Urinary bladder (tissue), 4 donors: ENCODE measurements around the gene ACR. TPM values are rescaled to one million over a fixed set of nuclear protein-coding genes. Genes with fewer than 3 reads are reported as not detected.

Source experiments
- DNase-seq: peaks from one replicate; pipeline ENCODE4 v3.0.0-alpha.2; 2015; ENCODE audit errors: extremely low spot score
- H3K27ac ChIP-seq: one replicate; pipeline ENCODE4 v1.5.1; 2013; ENCODE audit warnings: low read depth, mild to moderate bottlenecking, moderate library complexity
- H3K36me3 ChIP-seq: one replicate; pipeline ENCODE4 v1.6.1; 2013; ENCODE audit warnings: mild to moderate bottlenecking, moderate library complexity; ENCODE audit not compliant: insufficient read depth
- H3K4me1 ChIP-seq: one replicate; pipeline ENCODE4 v1.6.1; 2013; ENCODE audit warnings: mild to moderate bottlenecking, moderate library complexity; ENCODE audit not compliant: insufficient read depth
- H3K4me3 ChIP-seq: one replicate; pipeline ENCODE4 v1.5.1; 2013; ENCODE audit warnings: low read depth, low read length
- WGBS: extraction: QIAGEN DNeasy Blood & Tissue Kit; methylation state at CpG from one replicate; pipeline ENCODE4 v1.1.7; 2013; 5-methylcytosine and 5-hydroxymethylcytosine counted together
- polyA plus RNA-seq: library from polyadenylated mRNA; stranded (reverse); fragments of 200-250 nt; gene quantifications from one replicate; pipeline ENCODE4 v1.2.3, GENCODE V29; 2013
- total RNA-seq: library from RNA; depleted of rRNA; stranded (reverse); fragments of >200 nt; gene quantifications from one replicate; pipeline ENCODE4 v1.2.3, GENCODE V29; 2014
- donor health status: healthy with polysubstance abuse.
- donor health status: healthy.

Gene ACR
- total and polyA plus RNA-seq, 2 donors: 0.30 TPM; not detected in 1

- Histone ChIP-seq H3K27ac (no peak overlapping the region), H3K4me3 (no peak overlapping the region), H3K36me3 (no peaks in the 10 kb centered on the region), H3K4me1 (no peaks in the 10 kb centered on the region)
- 89% methylated on average over 23 of the region's 23 CpGs for WGBS
- no peak for DNase-seq
These were observed 10.1 kb upstream of the ACR start for GRCh38 chr22:50727678-50728522.

GRCh38 chr22:50728523-50728931 is 9.5 kb upstream of the ACR start:
- no peak overlapping the region for H3K4me3 ChIP-seq
- no peak overlapping the region for H3K27ac ChIP-seq
- H3K4me1 ChIP-seq: no peaks in the 10 kb centered on the region
- 89% methylated on average over 2 of the region's 2 CpGs for WGBS
- no peaks in the 10 kb centered on the region for H3K36me3 ChIP-seq
- DNase-seq: no peak

- Histone ChIP-seq H3K4me1 (no peaks in the 10 kb centered on the region), H3K36me3 (no peaks in the 10 kb centered on the region), H3K4me3 (no peak overlapping the region), H3K27ac (no peak overlapping the region)
- DNase-seq: no peak
- 89% methylated on average over 21 of the region's 21 CpGs for WGBS
These were observed 8.5 kb upstream of the ACR start for GRCh38 chr22:50729391-50730012.

DNA sequence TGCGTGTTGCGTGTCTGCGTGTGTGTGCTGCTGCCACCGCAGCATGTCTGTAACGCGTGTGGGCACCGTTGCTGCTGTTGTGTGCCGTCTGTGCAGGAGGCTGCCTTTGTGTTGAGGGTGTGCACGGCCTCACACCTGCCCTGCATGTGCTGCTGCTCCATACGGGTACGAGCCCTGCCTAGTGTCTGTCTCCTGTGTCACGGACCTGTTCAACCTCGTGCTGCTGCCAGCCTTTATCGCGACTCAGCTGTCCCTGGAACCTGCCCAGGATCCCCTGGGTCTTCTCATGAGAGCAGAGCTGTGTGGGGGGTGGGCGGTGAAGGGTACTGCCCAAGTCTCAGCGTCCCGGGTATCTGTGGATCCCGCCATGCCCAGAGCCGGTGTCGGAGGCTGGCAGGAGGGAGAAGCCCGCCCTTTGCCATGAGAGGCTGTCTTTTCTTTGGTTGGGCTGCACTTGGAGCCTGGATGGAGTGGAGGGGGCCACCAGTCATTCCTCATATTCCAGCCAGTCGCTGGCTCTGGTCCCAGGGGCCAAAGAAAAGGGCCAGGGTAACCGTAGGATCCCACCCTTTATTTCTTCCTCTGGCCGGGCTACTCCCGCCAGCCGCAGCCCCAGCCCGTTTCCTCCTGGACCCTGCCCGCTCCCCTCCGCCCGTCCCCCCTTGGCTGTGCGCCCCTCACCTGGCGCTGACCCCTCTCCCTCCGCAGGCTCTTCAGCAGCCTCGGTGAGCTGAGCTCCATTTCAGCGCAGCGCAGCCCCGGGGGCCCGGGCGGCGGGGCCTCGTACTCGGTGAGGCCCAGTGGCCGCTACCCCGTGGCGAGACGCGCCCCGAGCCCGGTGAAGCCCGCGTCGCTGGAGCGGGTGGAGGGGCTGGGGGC is 7.8 kb upstream of the ACR start:
- no peak overlapping the region for H3K4me3 ChIP-seq
- no peaks in the 10 kb centered on the region for H3K36me3 ChIP-seq
- no peak overlapping the region for H3K27ac ChIP-seq
- 57% methylated on average over 54 of the region's 54 CpGs for WGBS
- no peaks in the 10 kb centered on the region for H3K4me1 ChIP-seq
- no peak for DNase-seq

GRCh38 chr22:50730941-50731661 is 6.9 kb upstream of the ACR start:
- H3K4me3 ChIP-seq: no peak overlapping the region
- no peaks in the 10 kb centered on the region for H3K36me3 ChIP-seq
- no peaks in the 10 kb centered on the region for H3K4me1 ChIP-seq
- H3K27ac ChIP-seq: no peak overlapping the region
- WGBS: 45% methylated on average over 76 of the region's 76 CpGs
- DNase-seq: no peak

GRCh38 chr22:50731811-50732624 is 6.0 kb upstream of the ACR start:
- no peaks in the 10 kb centered on the region for H3K4me1 ChIP-seq
- H3K4me3 ChIP-seq: no peak overlapping the region
- no peak overlapping the region for H3K27ac ChIP-seq
- WGBS: 43% methylated on average over 32 of the region's 32 CpGs
- no peaks in the 10 kb centered on the region for H3K36me3 ChIP-seq
- DNase-seq: no peak

DNA sequence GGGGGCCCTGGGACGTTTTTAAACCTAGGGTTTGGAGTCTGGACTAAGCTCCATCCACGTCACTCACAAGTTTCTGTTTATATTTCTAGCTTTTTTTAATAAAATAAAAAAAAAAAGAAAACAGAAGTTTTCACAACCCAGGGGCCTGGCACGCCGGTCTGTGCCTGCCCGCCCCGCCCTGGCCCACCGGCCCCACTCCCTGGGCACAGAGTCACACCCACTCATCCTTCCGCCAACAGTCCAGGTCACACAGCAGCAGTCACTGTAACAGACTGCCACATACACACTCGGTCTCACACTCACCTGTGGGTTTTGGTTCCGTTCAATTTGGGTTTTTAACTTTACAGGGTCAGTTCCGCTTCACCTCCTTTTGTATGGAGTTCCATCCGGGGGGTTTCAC is 5.3 kb upstream of the ACR start:
- no peaks in the 10 kb centered on the region for H3K4me1 ChIP-seq
- no peak overlapping the region for H3K27ac ChIP-seq
- no peak for DNase-seq
- no peak overlapping the region for H3K4me3 ChIP-seq
- H3K36me3 ChIP-seq: no peaks in the 10 kb centered on the region
- 78% methylated on average over 12 of the region's 12 CpGs for WGBS

DNA sequence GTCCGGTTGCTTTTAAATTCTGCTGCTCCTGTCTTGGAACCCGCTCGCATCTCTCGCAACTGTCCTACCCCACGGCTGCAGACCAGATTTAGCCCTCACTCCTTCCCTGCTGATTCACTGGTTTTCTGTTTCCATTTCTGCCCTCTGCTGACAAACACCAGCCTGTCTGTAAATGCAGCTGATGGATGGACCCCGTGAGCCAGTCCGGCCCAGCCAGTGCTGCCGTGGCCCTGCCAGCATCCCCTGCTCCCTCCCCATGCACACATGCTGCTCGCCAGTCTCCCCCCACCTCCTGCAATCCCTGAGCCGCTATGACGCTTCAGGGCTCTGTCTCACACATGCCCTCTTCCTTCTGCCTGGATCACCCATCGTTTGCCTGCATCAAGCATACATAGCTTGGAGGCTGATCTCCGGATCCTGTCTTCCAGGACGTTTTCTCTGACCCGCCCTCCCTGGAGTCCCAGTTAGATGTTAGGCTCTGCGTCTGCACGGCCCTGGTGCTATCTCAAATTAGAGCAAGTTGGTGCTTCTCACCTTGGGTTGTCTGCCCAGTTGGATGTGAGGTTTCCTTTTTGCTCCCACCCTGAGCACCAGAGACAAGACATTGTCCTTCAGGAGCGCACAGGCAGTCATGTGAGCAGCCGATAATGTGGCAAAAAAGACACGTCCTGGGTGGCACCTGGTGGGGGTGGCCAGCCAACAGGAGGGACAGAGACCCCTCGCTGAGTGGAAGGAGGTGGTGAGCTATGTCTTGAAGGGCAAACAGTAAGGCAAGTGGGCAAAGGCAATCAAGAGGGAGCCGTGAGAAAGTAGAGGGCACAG is 4.3 kb upstream of the ACR start:
- no peak overlapping the region for H3K27ac ChIP-seq
- no peak overlapping the region for H3K4me3 ChIP-seq
- H3K36me3 ChIP-seq: no peaks in the 10 kb centered on the region
- 34% methylated on average over 22 of the region's 22 CpGs for WGBS
- no peaks in the 10 kb centered on the region for H3K4me1 ChIP-seq
- DNase-seq: no peak

DNA sequence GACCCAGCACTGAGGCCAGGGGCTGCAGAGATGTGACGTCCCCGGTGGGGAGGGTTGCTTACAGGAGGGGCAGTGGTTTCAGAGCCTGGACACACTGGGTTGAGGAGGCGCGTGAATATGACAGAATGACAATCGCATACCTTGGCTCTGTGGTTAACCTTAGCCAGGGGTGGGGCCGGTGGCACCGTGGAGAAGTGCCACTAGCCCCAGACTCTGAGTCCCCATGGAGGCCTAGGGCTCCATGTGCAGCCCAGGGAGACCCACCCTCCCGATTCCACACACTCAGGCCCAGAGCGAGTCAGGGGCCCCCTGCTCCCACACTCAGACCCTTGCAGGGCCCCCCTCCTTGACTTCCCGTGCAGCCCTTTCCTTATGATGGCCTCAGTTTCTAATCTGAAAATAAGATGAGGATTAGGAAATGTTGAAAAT is 3.6 kb upstream of the ACR start:
- Histone ChIP-seq H3K4me1 (no peaks in the 10 kb centered on the region), H3K4me3 (no peak overlapping the region), H3K36me3 (no peaks in the 10 kb centered on the region), H3K27ac (no peak overlapping the region)
- 82% methylated on average over 10 of the region's 10 CpGs for WGBS
- no peak for DNase-seq

GRCh38 chr22:50734986-50735738 is 2.8 kb upstream of the ACR start:
- Histone ChIP-seq H3K4me1 (no peaks in the 10 kb centered on the region), H3K4me3 (no peak overlapping the region), H3K36me3 (no peaks in the 10 kb centered on the region), H3K27ac (no peak overlapping the region)
- DNase-seq: no peak
- 91% methylated on average over 13 of the region's 13 CpGs for WGBS

DNA sequence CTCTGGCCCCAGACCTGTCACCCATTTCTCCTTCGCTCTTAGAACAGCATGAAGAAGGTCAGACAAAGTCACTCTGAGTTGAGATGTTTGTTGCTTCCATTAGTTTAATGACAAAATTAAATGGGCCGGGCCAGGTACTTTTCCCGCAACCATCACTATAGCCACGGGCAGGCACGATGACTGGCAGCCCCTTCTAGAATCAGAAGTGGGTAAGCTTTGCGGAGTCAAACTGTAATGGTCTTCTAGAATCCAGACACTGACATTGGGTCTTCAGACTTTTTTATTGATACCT is 2.3 kb upstream of the ACR start:
- Histone ChIP-seq H3K4me1 (no peaks in the 10 kb centered on the region), H3K36me3 (no peaks in the 10 kb centered on the region), H3K27ac (no peak overlapping the region), H3K4me3 (no peak overlapping the region)
- DNase-seq: no peak
- WGBS: 79% methylated on average over 6 of the region's 6 CpGs
